ENCODE measurements around the gene PPM1D. TPM values are rescaled to one million over a fixed set of nuclear protein-coding genes. Genes with fewer than 3 reads are reported as not detected.
A peak's percentile ranks its signal among the peaks of the same experiment; 100 is the strongest.

The PPM1D gene
- total and polyA plus RNA-seq, 8 donors, result 1.9 to 11.6 (median 7.0) TPM

DNA sequence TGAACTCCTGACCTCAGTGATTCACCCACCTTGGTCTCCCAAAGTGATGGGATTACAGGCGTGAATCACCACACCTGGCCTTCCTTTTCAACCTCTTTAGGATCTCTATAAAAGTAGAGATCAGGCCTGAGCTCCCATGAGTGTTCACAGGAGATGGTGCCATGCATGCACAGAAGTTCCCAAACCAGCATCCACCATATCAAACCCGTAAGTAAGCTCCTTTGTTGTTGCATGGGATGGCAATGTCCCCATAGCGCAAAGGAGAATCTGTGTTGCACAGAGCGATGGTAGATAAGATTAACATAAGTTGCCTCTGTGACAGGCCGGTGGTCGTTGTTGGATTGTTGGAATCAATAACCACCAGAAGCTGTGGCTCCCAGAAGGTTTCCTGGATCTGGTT lies 34.8 kb upstream of the PPM1D start:
- DNase-seq (no peak), FAIRE-seq (no peak), ATAC-seq (no peak)
- Histone ChIP-seq H3K4me1 (peaks cover 0 to 3% (median 0%) of the 10 kb centered on the region in 3 donors), H3K27me3 (no peaks in the 10 kb centered on the region), H3K4me3 (no peak overlapping the region), H3K36me3 (no peaks in the 10 kb centered on the region), H3K27ac (no peak overlapping the region), H3K9me3 (no peaks in the 10 kb centered on the region)
- no peak for TF ChIP-seq CTCF (IDR thresholded peaks at IDR 0.05)
- WGBS, 2 donors, result 80 to 84% methylated on average over 6 of the region's 6 CpGs
- intact Hi-C loops (cut with DNase I), result no loop called here

DNA sequence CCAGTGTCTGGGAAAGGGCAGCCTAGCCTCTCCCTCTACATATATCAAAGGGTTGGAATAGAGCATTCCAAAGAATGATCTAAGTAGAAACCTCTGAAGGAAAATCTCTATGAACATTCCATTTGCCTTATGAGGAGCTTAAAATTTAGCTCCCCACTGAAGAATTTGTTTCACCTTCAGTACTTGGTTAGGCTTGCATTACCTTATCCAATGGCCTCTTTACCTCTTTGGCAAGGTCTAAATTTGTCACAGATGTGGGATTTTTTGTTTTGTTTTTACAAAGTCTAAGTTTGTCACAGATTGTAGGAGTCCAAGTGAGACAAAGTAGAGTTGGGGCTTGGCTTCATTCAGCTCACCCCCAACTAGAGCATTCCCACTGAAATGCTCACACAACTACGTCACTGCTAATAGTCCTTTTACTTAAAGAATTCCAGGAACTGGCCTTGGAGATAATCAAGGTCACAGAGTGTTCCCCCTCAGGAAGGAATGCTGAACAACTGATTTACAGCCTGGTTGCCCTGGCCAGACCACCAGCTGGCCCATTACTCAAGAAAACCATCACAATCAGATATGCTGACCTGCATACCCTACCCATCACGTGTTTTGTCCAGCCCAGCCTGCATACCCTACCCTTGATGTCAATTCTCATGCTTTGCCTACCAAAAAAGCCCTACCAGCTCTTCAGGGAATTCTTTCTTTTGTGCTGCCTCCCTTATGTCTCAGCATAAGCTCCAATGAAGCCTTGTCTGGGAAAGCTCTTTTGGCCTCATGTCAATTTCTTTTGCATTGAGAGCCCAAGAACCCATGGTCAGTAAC lies 26.5 kb upstream of the PPM1D start:
- DNase-seq (no peak), FAIRE-seq (no peak), ATAC-seq (peak in 1 of 4 donors; percentile 31)
- no peak overlapping the region for H3K4me3 ChIP-seq
- H3K27ac ChIP-seq, result peak overlapping the region in 2 of 4 donors; percentile 17 to 60
- intact Hi-C loops (cut with DNase I), result loop anchor here in 1 of 3 donors (10.0 kb wide), 1 partner anchor 61 kb away; no protein-coding TSS in a partner anchor
- no peaks in the 10 kb centered on the region for H3K27me3 ChIP-seq
- H3K9me3 ChIP-seq, result no peaks in the 10 kb centered on the region
- H3K36me3 ChIP-seq, result no peaks in the 10 kb centered on the region
- TF ChIP-seq CTCF (IDR thresholded peaks at IDR 0.05), result no peak
- H3K4me1 ChIP-seq, result peaks cover 0 to 3% (median 0%) of the 10 kb centered on the region in 3 donors
- 53 to 64% methylated on average over 2 of the region's 2 CpGs for WGBS, 2 donors

GRCh38 chr17:60577147-60577915 lies 22.7 kb upstream of the PPM1D start:
- Histone ChIP-seq H3K9me3 (no peaks in the 10 kb centered on the region), H3K4me1 (no peaks in the 10 kb centered on the region), H3K27me3 (no peaks in the 10 kb centered on the region), H3K4me3 (peak overlapping the region in 1 of 4 donors; percentile 6), H3K27ac (peak overlapping the region in 1 of 4 donors; percentile 39), H3K36me3 (no peaks in the 10 kb centered on the region)
- intact Hi-C loops (cut with DNase I), result loop anchor here in 1 of 3 donors (10.0 kb wide), 1 partner anchor 57 kb away; no protein-coding TSS in a partner anchor
- no peak for TF ChIP-seq CTCF (IDR thresholded peaks at IDR 0.05)
- FAIRE-seq, result no peak
- 41 to 48% methylated on average over 7 of the region's 7 CpGs for WGBS, 2 donors
- ATAC-seq, result peak in 3 of 4 donors; percentile 86 to 87 (median 87)
- DNase-seq, result no peak

- DNase-seq (no peak), FAIRE-seq (no peak), ATAC-seq (no peak)
- Histone ChIP-seq H3K27ac (no peak overlapping the region), H3K36me3 (no peaks in the 10 kb centered on the region), H3K27me3 (no peaks in the 10 kb centered on the region), H3K9me3 (no peaks in the 10 kb centered on the region), H3K4me3 (no peak overlapping the region), H3K4me1 (no peaks in the 10 kb centered on the region)
- no peak for TF ChIP-seq CTCF (IDR thresholded peaks at IDR 0.05)
- 15 to 19% methylated on average over 2 of the region's 2 CpGs for WGBS, 2 donors
- intact Hi-C loops (cut with DNase I), result loop anchor here in 1 of 3 donors (10.0 kb wide), 1 partner anchor 56 kb away; no protein-coding TSS in a partner anchor
Observed at GRCh38 chr17:60579090-60579489, 20.9 kb upstream of the PPM1D start.

Data from pancreas (tissue), 10 donors.